ENCODE data around the gene FRMD7. TPM values are rescaled to one million over a fixed set of nuclear protein-coding genes. Genes with fewer than 3 reads are reported as not detected.

Gene FRMD7
- total RNA-seq, 1 donor from 2014 or later: not detected

GRCh38 chrX:132034648-132035047, 93.2 kb downstream of the FRMD7 start:
- Histone ChIP-seq H3K4me1 (no peaks in the 10 kb centered on the region), H3K36me3 (no peaks in the 10 kb centered on the region), H3K27me3 (no peaks in the 10 kb centered on the region), H3K9me3 (no peaks in the 10 kb centered on the region), H3K4me3 (no peak overlapping the region), H3K27ac (no peak overlapping the region)
- intact Hi-C loops (cut with DNase I): no loop called here
- no peak for TF ChIP-seq CTCF (IDR thresholded peaks at IDR 0.05)
- DNase-seq (ENCODE audit: low spot score in 2 of 2): no peak

DNA sequence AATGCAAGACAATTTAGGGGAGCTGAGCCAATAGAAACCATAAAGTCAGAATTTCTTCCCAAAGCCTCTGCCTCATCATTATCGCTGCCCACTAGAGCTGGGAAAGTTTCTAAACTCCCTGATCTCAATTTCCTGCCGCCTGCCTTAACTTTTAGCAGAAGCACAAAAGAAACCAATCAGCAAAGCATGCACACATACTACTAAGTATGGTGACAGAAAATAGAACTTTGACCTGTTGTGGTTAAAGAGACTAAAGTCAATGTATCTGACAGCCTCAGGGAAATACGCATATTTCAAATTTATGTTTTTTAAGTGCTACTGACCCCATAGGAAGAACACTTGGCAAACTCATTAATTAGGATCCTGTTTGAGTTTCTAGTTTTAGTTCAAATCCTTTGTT, 94.7 kb downstream of the FRMD7 start:
- no peak overlapping the region for H3K27ac ChIP-seq
- TF ChIP-seq CTCF (IDR thresholded peaks at IDR 0.05): no peak
- H3K36me3 ChIP-seq: no peaks in the 10 kb centered on the region
- no peaks in the 10 kb centered on the region for H3K4me1 ChIP-seq
- intact Hi-C loops (cut with DNase I): no loop called here
- no peaks in the 10 kb centered on the region for H3K9me3 ChIP-seq
- H3K4me3 ChIP-seq: no peak overlapping the region
- no peak for DNase-seq (ENCODE audit: low spot score in 2 of 2)
- no peaks in the 10 kb centered on the region for H3K27me3 ChIP-seq

DNA sequence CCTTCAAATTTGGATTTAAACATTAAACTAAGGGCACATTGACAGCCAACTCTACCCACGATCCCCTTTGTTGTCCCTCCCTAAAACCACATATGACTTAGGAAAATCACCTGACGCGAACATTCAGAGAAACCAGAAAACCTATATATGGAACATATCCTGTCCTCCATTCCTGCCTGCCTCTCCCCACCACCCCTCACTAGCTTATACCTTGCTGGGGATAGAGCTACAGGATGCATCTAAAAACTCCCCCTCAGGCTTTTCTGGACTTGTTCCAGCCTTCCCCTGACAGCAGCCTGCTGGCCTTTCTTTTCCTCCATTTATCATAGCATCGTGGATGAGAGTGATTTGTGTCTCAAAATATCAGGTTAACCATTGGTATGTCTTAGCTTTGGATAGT, 96.0 kb downstream of the FRMD7 start:
- intact Hi-C loops (cut with DNase I): no loop called here
- TF ChIP-seq CTCF (IDR thresholded peaks at IDR 0.05): no peak

GRCh38 chrX:132030264-132030663, 97.6 kb downstream of the FRMD7 start:
- Histone ChIP-seq H3K4me1 (no peaks in the 10 kb centered on the region), H3K36me3 (no peaks in the 10 kb centered on the region), H3K27ac (no peak overlapping the region), H3K9me3 (no peaks in the 10 kb centered on the region), H3K27me3 (no peaks in the 10 kb centered on the region), H3K4me3 (no peak overlapping the region)
- intact Hi-C loops (cut with DNase I): no loop called here
- no peak for DNase-seq (ENCODE audit: low spot score in 2 of 2)
- TF ChIP-seq CTCF (IDR thresholded peaks at IDR 0.05): no peak

More for the DNA sequence above, 96.0 kb downstream of the FRMD7 start:
- DNase-seq (ENCODE audit: low spot score in 2 of 2): no peak
- H3K4me3 ChIP-seq: no peak overlapping the region
- H3K27ac ChIP-seq: no peak overlapping the region
- no peaks in the 10 kb centered on the region for H3K27me3 ChIP-seq
- H3K9me3 ChIP-seq: no peaks in the 10 kb centered on the region
- H3K4me1 ChIP-seq: no peaks in the 10 kb centered on the region
- H3K36me3 ChIP-seq: no peaks in the 10 kb centered on the region

Other genes starting within 250 kb of the FRMD7 start
- gene STK26, start 104.7 kb downstream of the FRMD7 start, total RNA-seq: 1.8 TPM
- 3.4 TPM for gene RAP2C, start 91.4 kb upstream of the FRMD7 start, total RNA-seq

Measured in ascending aorta (tissue), 2 donors.